GM12891 (cell line): ENCODE results near the gene MAPK8IP1.

Experiments used
- DNase-seq: peaks from one replicate; pipeline ENCODE4 v3.0.0; 2011; ENCODE audit warnings: low spot score; ENCODE audit not compliant: insufficient read length
- FAIRE-seq: peaks from 2 replicates; lab custom pipeline; 2011; peaks lifted over from hg19 to GRCh38; lab: Jason Lieb, UNC
- PAX5 ChIP-seq: IDR thresholded peaks from 2 replicates; pipeline ENCODE4 v1.6.1; 2011; ENCODE audit warnings: low read length, moderate library complexity, mild to moderate bottlenecking; ENCODE audit not compliant: insufficient read depth, severe bottlenecking
- POLR2A ChIP-seq: IDR thresholded peaks from 2 replicates; pipeline ENCODE4 v1.6.1; 2011; ENCODE audit warnings: low read depth, low read length, control low read depth
- POLR2AphosphoS5 ChIP-seq: IDR thresholded peaks from 2 replicates; pipeline ENCODE4 v1.6.1; 2011; ENCODE audit warnings: low read depth, low read length, control low read depth
- POU2F2 ChIP-seq: IDR thresholded peaks from 2 replicates; pipeline ENCODE4 v1.6.1; 2011; ENCODE audit warnings: low read depth, mild to moderate bottlenecking, control low read depth, low read length, moderate library complexity
- SPI1 ChIP-seq: IDR thresholded peaks from 2 replicates; pipeline ENCODE4 v1.6.1; 2011; ENCODE audit warnings: low read depth, low read length, control low read depth
- TAF1 ChIP-seq: IDR thresholded peaks from 2 replicates; pipeline ENCODE4 v1.6.1; 2011; ENCODE audit warnings: low read depth, low read length, control low read depth

The MAPK8IP1 gene

GRCh38 chr11:45909594-45910475, 24.4 kb downstream of the MAPK8IP1 start:
- FAIRE-seq (no peak), DNase-seq (no peak)
- TF ChIP-seq SPI1: no peak

- FAIRE-seq: no peak
- no peak for DNase-seq
- TF ChIP-seq POLR2AphosphoS5: no peak
- TF ChIP-seq TAF1: no peak
- no peak for TF ChIP-seq PAX5
- TF ChIP-seq POLR2A: no peak
- TF ChIP-seq POU2F2: no peak
- no peak for TF ChIP-seq SPI1
These were observed 25.2 kb downstream of the MAPK8IP1 start for GRCh38 chr11:45910623-45911022.

- no peak for TF ChIP-seq PAX5
- TF ChIP-seq POU2F2: no peak
- TF ChIP-seq POLR2AphosphoS5: no peak
- TF ChIP-seq TAF1: no peak
- no peak for FAIRE-seq
- no peak for DNase-seq
These were observed 28.1 kb downstream of the MAPK8IP1 start for GRCh38 chr11:45913514-45913913.

GRCh38 chr11:45913942-45914635, 28.6 kb downstream of the MAPK8IP1 start:
- DNase-seq (no peak), FAIRE-seq (no peak)
- TF ChIP-seq POU2F2 (no peak), TAF1 (no peak), SPI1 (no peak), PAX5 (no peak), POLR2AphosphoS5 (no peak), POLR2A (no peak)

- FAIRE-seq (no peak), DNase-seq (no peak)
- TF ChIP-seq TAF1 (no peak), POU2F2 (no peak), PAX5 (no peak), POLR2A (no peak), SPI1 (no peak), POLR2AphosphoS5 (no peak)
These were observed 30.0 kb downstream of the MAPK8IP1 start for GRCh38 chr11:45915446-45915845.

GRCh38 chr11:45917286-45917622, 31.8 kb downstream of the MAPK8IP1 start:
- no peak for TF ChIP-seq TAF1
- no peak for TF ChIP-seq SPI1
- TF ChIP-seq PAX5: no peak
- no peak for TF ChIP-seq POU2F2
- TF ChIP-seq POLR2A: no peak
- no peak for TF ChIP-seq POLR2AphosphoS5
- peak; percentile 26 for FAIRE-seq
- no peak for DNase-seq

- FAIRE-seq (peak; percentile 92), DNase-seq (peak; percentile 98)
- TF ChIP-seq POU2F2 (0 out of 2 replicates have a peak, but pooled peaks have one; percentile 12), TAF1 (peak; percentile 76), POLR2A (peak; percentile 91), POLR2AphosphoS5 (peak; percentile 95), PAX5 (no peak), SPI1 (no peak)
These were observed 32.3 kb downstream of the MAPK8IP1 start, which contains the start of gene PEX16 for GRCh38 chr11:45917623-45918330. Gene PEX16, minus strand, starts transcription at chr11:45917877. Its CDS starts 66 bp downstream, at chr11:45917811.

- DNase-seq (no peak), FAIRE-seq (peak; percentile 76)
These were observed 33.0 kb downstream of the MAPK8IP1 start for GRCh38 chr11:45918331-45918941.

GRCh38 chr11:45918962-45919675, 33.7 kb downstream of the MAPK8IP1 start:
- no peak for DNase-seq
- TF ChIP-seq POLR2A: no peak
- TF ChIP-seq TAF1: no peak
- no peak for TF ChIP-seq POU2F2
- TF ChIP-seq SPI1: no peak
- no peak for TF ChIP-seq PAX5
- TF ChIP-seq POLR2AphosphoS5: no peak
- no peak for FAIRE-seq

More at GRCh38 chr11:45918331-45918941, 33.0 kb downstream of the MAPK8IP1 start:
- TF ChIP-seq TAF1 (no peak), POU2F2 (no peak), PAX5 (no peak), POLR2AphosphoS5 (no peak), SPI1 (no peak), POLR2A (no peak)
